GM19463 (cell line): ENCODE data around the gene IL6R.
A peak's percentile ranks its signal among the peaks of the same experiment; 100 is the strongest.
"Not testable (repeated sequence)": the region's sequence is repeated elsewhere in the genome, so short reads cannot be mapped to it uniquely, and the experiment has no call there.

ENCODE experiments used
- ATAC-seq: cut with Tn5 transposase; IDR thresholded peaks from one replicate; pipeline ENCODE4 v1.9.1; 2021; ENCODE audit warnings: mild to moderate bottlenecking, moderate library complexity; ENCODE audit not compliant: unreplicated experiment

The IL6R gene

GRCh38 chr1:154404984-154405746 lies at the start of gene IL6R:
Gene IL6R (plus strand): TSS chr1:154405343. CDS start chr1:154405630, 287 bp downstream.
- peak; percentile 22 for ATAC-seq

- no peak for ATAC-seq
Measured at GRCh38 chr1:154358519-154358918, 46.6 kb upstream of the IL6R start.

DNA sequence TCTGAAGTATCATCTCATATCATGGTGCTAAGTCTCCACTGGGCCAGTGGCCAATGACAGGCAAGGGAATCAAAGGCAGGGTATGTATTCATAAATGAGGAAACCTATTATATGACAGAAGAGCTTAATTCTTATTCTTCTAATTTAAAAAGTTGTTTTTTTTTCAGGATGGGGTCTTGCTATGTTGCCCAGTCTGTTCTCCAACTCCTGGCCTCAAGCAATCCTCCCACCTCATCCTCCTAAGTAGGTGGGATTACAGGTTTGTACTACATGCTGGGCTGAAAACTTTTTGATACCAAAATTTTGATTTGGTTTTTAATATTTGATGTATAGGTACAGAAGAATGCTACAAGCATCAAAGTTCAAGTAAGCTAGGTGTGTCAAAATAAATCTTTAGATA lies 44.9 kb upstream of the IL6R start:
- ATAC-seq: no peak

- not testable (repeated sequence) for ATAC-seq
Measured at GRCh38 chr1:154360881-154361280, 44.3 kb upstream of the IL6R start.

GRCh38 chr1:154361357-154361756 lies 43.8 kb upstream of the IL6R start:
- ATAC-seq: no peak

DNA sequence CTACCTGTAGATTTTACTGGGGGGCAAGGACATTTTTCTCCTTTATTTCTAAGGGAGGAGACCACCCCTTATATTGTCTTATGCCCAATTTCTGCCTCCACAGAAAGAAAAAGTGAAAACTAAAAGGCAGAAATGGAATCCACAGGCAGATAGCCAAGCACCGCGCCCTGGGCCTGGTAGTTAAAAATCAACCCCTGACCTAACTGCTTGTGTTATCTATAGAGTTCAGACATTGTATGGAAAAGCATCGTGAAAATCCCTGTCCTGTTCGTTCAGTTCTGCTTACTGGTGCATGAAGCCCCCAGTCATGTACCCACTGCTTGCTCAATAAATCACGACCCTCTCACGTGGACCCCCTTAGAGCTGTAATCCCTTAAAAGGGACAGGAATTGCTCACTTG lies 33.7 kb upstream of the IL6R start:
- ATAC-seq: no peak

DNA sequence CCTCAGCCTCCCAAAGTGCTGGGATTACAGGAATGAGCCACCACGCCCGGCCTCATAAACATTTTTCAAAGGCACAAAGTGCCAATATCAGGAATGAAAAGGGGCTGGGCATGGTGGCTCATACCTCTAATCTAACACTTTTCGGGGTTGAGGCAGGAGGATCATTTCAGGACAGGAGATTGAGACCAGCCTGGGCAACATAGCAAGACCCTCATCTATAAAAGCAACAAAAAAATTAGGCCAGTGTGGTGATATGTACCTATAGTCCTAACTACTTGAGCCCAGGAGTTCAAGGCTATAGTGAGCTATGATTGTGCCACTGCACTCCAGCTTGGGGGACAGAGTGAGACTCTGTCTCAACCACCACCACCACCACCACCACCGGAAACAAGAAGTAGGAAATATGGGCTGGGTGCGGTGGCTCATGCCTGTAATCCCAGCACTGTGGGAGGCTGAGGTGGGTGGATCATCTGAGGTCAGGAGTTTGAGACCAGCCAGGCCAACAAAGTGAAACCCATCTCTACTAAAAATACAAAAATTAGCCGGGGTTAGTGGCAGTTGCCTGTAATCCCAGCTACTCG lies 31.3 kb upstream of the IL6R start:
- not testable (repeated sequence) for ATAC-seq

DNA sequence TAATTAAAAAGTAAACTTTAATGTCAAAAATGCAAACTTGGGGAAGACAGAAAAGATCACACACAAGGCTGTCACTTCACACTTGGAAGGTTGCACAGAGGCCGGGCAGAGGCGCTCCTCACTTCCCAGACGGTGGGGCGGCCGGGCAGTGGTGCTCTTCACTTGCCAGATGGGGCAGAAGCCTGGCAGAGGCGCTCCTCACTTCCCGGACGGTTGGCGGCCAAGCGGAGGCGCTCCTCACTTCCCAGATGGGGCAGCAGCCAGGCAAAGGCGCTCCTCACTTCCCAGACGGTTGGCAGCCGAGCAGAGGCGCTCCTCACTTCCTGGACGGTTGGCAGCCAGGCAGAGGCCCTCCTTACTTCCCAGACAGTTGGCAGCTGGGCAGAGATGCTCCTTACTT lies 25.8 kb upstream of the IL6R start:
- no peak for ATAC-seq

DNA sequence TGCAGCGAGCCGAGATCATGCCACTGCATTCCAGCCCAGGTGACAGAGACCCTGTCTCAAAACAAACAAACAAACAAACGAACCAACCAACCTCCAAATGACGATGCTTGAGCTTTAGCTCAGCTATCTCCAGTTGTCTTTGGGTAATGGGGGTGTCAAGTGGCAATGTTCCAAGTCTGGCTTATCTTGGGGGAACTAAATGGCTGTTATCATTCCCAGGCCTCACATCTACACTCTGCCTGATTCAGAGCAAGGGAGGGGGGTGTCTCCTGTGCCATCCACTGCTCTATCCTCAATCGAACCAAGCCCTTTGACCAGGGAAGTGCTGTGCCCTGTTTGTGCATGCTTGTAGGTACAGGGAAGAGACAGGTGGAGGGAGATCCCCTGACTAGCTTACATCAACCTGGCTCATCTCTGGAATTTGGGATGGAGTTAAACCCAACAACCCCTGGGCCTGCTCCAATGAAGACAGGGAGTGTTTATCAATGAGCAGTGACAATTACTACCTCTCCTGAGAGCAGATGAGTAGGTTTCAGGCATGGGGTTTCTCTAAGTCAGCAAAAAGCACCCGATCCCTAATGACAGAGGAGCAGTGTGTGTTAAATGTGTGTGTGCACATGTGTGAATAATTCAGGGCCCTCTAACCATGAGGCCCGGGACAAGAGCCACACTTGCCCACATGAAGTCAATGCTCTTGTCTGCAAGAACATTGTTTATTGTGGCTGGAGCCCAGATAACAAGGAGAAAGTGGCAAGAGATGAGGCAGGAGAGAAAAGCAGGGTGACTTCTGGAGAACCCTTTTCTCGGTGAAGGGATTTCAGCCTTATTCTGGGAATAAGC lies 20.3 kb upstream of the IL6R start:
- no peak for ATAC-seq

- ATAC-seq: no peak
Measured at GRCh38 chr1:154386643-154387352, 18.3 kb upstream of the IL6R start.

DNA sequence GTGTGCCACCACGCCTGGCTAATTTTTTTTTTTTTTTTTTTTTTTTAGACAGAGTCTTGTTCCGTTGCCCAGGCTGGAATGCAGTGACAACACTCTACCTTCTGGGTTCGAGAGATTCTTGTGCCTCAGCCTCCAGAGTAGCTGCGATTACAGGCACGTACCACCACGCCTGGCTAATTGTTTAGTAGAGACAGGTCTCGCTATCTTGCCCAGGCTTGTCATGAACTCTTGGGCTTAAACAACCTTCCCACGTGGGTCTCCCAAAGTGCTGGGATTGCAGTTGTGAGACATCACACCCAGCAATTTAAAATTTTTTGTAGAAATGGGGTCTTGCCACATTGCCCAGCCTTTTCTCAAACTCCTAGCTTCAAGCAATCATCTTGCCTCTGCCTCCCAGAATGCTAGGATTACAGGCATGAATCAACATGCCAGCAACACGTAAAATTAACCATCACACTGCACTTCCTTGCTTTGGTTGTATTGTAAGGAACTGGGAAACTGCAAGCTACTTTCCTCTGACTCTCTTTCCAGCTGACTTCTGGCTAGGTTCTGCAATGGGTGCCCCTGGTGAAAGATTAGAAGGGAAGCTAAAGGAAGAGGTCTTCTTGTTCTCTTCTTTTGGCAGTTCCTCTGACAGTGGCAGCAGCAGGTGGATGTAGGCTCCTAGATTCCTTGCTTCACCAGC lies 13.9 kb upstream of the IL6R start:
- no peak for ATAC-seq

DNA sequence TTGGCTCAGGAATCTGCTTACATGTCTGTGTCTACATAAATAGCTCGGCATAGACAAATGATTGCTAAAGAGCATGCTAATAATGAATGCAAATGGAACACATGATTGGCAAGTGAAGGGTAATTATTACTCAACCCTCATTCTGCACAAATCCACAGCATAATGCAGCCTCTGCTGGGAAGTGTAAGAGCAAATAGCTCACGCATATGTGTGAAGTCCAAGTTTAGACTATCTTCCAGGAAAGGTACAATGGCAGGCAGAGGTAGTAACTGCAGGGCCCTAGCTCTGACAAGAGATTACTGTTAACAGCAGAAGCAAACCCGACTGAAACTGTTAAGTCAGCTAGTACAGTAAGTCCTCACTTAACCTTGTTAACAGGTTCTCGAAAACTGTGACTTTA lies 7.0 kb upstream of the IL6R start:
- no peak for ATAC-seq

DNA sequence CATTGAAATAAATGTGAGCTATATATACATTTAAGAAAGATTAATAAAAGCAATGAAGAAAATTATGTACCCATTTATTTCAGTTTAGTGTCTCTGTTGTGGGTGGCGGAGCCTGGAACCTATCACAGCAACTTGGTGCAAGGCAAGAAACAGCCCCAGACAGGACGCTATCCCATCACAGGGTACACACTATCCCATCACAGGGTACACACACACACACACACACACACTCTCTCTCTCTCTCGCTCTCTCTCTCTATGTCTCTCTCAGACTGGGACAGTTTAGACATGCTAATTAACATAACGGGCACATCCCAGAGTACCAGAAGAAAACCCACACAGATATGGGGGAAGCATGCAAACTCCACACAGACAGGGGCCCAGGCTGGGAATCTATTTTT lies 6.5 kb upstream of the IL6R start:
- no peak for ATAC-seq

DNA sequence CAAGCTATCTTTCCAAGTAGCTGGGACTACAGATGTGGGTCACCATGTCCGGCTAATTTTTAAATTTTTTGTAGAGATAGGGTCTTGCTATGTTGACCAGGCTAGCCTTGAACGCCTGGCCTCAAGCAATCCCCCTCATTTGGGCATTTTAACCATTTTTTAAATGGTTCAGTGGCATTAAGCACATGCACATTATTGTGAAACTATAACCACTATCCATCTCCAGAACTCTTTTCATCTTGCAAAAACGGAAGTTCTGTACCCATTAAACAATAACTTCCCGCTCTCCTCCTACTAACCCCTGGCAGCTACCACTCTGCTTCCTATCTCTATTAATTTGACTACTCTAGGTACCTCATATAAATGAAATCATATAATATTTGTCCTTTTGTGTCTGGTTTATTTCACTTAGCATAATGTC lies 4.8 kb upstream of the IL6R start:
- ATAC-seq: no peak

- ATAC-seq: no peak
Measured at GRCh38 chr1:154402409-154402921, 2.7 kb upstream of the IL6R start.

GRCh38 chr1:154403261-154403943 lies 1.7 kb upstream of the IL6R start:
- ATAC-seq: no peak

DNA sequence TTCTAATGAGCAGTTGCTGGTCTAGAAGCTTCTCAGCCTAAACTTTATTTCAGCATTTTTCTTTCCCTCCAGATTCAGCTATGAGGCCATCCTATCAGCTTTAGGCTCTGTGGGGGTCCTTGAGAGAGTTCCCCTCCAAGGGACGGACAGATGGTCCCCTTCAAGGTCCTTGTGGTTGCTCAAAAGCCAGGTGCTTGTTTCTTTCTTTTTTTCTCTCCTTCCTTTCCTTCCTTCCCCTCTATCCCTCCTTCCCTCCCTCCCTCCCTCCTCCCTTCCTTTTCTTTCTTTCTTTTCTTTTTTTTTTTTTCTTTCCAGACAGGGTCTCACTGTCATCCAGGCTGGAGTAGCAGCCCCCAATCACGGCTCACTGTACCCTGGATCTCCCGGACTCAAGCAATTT lies 1.2 kb upstream of the IL6R start:
- ATAC-seq: no peak

- no peak for ATAC-seq
Measured at GRCh38 chr1:154404511-154404931, 622 bp upstream of the IL6R start.

DNA sequence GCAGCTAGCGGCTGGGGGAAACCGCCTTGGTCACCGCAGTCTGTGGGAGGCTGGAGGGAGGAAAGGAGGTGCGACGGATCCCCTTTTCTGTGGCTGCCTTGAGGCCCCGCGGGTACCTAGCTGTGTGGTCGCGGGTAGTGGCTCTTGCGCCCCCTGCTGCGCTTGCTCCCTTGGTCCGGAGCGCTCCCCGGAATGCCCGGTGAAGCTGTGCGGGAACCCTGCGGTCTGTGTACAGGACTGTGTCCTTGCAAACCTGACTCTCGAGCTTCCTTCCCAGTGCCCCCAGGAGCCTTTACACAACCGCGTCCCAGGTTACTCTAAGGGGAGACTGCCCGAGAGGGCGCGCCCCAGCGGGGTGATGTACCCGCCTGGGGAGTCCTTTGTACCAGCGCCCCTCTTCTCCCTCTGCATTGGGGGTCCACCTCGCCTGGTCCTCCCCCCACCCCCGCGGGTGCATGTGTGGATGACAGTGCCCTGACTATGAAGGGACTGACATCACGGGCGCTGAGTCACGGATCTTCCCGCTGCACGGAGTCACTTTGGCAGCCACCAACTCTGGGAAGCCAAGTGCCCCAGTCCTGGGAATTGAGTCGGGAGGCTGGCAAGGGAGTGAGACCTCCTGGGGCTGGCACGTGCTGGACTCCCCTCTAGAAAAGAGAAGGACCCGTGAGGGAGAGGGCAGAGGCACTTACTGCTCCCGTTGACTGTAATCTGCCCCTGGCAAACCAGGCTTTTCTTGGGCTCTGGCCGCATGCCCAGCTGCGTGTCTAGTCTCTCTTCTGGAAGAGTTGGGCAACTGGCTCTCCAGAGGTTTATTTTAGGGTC lies 816 bp downstream of the IL6R start:
- peak; percentile 5 for ATAC-seq
